WERI-Rb-1 (cell line): ENCODE results near the gene LRRC70.
"Not testable (repeated sequence)": the region's sequence is repeated elsewhere in the genome, so short reads cannot be mapped to it uniquely, and the experiment has no call there.

Experiments
- DNase-seq: peaks from one replicate; pipeline ENCODE4 v3.0.0-alpha.2; 2020
- H3K27ac ChIP-seq: fragments of 250-450 bp; sonication (Bioruptor Pico); 2 replicates; pipeline ENCODE4 v1.5.1; 2020; ENCODE audit warnings: mild to moderate bottlenecking, moderate library complexity
- H3K27me3 ChIP-seq: fragments of 250-450 bp; sonication (Bioruptor Pico); 2 replicates; pipeline ENCODE4 v1.5.1; 2021; ENCODE audit warnings: mild to moderate bottlenecking, low read depth, moderate library complexity; ENCODE audit not compliant: insufficient read depth, severe bottlenecking
- H3K36me3 ChIP-seq: fragments of 250-450 bp; sonication (Bioruptor Pico); 2 replicates; pipeline ENCODE4 v1.5.1; 2020; ENCODE audit warnings: mild to moderate bottlenecking, moderate library complexity
- H3K4me3 ChIP-seq: 2 replicates; pipeline ENCODE4 v1.5.1; 2011; ENCODE audit warnings: low read depth, mild to moderate bottlenecking, control low read depth, low read length
- H3K9me3 ChIP-seq: fragments of 250-450 bp; sonication (Bioruptor Pico); 2 replicates; pipeline ENCODE4 v1.5.1; 2021; ENCODE audit warnings: mild to moderate bottlenecking, moderate library complexity; ENCODE audit not compliant: severe bottlenecking
- TF ChIP-seq, protein P1 (sequence below): IDR thresholded peaks from 2 replicates; pipeline ENCODE4 v1.5.1; 2011; ENCODE audit warnings: low read depth, mild to moderate bottlenecking, control low read depth, inconsistent platforms, low read length

LRRC70 gene

GRCh38 chr5:62621280-62621679, 42.7 kb downstream of the LRRC70 start:
- Histone ChIP-seq H3K4me3 (no peak overlapping the region), H3K27ac (no peak overlapping the region)
- no peak for DNase-seq

GRCh38 chr5:62623271-62623670, 44.7 kb downstream of the LRRC70 start:
- H3K27me3 ChIP-seq = no peaks in the 10 kb centered on the region
- no peaks in the 10 kb centered on the region for H3K9me3 ChIP-seq
- no peak for DNase-seq
- no peak overlapping the region for H3K4me3 ChIP-seq
- TF ChIP-seq, protein P1, sequence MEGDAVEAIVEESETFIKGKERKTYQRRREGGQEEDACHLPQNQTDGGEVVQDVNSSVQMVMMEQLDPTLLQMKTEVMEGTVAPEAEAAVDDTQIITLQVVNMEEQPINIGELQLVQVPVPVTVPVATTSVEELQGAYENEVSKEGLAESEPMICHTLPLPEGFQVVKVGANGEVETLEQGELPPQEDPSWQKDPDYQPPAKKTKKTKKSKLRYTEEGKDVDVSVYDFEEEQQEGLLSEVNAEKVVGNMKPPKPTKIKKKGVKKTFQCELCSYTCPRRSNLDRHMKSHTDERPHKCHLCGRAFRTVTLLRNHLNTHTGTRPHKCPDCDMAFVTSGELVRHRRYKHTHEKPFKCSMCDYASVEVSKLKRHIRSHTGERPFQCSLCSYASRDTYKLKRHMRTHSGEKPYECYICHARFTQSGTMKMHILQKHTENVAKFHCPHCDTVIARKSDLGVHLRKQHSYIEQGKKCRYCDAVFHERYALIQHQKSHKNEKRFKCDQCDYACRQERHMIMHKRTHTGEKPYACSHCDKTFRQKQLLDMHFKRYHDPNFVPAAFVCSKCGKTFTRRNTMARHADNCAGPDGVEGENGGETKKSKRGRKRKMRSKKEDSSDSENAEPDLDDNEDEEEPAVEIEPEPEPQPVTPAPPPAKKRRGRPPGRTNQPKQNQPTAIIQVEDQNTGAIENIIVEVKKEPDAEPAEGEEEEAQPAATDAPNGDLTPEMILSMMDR = no peak
- peaks cover 8% of the 10 kb centered on the region for H3K36me3 ChIP-seq
- H3K27ac ChIP-seq = no peak overlapping the region

More at GRCh38 chr5:62621280-62621679, 42.7 kb downstream of the LRRC70 start:
- Histone ChIP-seq H3K27me3 (no peaks in the 10 kb centered on the region), H3K36me3 (no peaks in the 10 kb centered on the region), H3K9me3 (no peaks in the 10 kb centered on the region)
- TF ChIP-seq, protein P1 = no peak

- H3K9me3 ChIP-seq, H3K36me3 ChIP-seq, H3K4me3 ChIP-seq, H3K27ac ChIP-seq, H3K27me3 ChIP-seq, DNase-seq: not testable (repeated sequence)
Observed at GRCh38 chr5:62624436-62624835, 45.8 kb downstream of the LRRC70 start.

DNA sequence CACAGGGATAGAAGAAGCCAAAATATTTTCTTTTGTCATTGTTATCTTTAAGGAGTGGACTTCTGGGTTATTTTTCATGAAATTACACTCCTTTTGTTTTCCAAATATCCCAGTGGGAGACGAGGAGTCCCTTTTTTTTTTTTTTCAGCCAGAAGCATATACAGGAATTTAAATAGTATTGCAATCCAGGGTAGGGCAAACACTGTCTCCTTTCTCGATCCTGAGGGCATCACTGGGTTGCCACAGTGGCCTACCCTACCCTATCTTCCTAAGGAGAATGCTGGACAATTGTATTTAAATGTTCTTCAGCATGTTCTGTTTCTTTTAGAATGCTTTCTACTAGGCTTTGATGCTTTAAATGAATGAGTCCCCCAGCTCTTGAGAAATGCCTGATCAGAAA, 47.9 kb downstream of the LRRC70 start:
- Histone ChIP-seq H3K4me3 (no peak overlapping the region), H3K27ac (no peak overlapping the region), H3K9me3 (no peaks in the 10 kb centered on the region), H3K27me3 (no peaks in the 10 kb centered on the region), H3K36me3 (peaks cover 8% of the 10 kb centered on the region)
- DNase-seq = no peak
- TF ChIP-seq, protein P1 = no peak

DNA sequence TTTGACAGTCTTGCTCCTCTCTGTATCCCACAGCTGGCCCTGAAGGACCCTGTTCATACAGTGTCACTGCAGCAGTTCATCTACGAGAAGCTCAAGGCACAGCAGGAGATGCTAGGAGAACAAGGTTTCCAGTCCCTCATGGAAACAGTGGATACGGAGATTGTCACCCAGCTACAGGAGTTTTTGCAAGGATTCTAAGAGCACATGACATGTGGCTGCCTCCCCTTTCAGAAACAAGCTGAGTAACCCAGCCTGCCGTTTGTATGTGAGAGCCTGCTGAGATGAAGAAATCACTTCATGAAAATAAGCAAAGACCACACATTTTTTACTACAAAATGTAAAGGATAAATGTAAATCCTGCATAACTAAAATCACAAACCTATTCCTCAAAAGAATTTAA, 48.5 kb downstream of the LRRC70 start:
- TF ChIP-seq, protein P1 = no peak
- H3K4me3 ChIP-seq = no peak overlapping the region
- DNase-seq = no peak
- no peaks in the 10 kb centered on the region for H3K9me3 ChIP-seq
- peaks cover 8% of the 10 kb centered on the region for H3K36me3 ChIP-seq
- no peaks in the 10 kb centered on the region for H3K27me3 ChIP-seq
- no peak overlapping the region for H3K27ac ChIP-seq

DNA sequence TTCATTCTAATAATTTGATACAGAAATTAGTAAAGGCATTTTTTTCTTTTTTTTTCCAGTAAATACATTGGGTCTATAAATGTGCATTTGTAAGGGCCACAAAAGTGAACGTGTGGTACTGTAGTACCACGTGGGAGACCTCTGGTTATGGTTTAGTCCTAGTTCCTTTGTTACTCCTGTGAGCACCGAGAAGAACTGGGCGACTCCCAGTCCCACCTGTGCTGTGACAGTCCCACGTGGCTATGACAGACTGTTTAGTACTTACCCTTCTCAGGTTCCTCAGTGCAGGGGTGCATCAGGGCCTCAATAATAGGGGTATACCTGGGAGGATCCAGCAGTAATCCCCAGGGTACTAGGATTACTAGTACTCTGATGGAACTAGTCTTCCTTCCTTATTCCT, 49.3 kb downstream of the LRRC70 start:
- Histone ChIP-seq H3K27me3 (no peaks in the 10 kb centered on the region), H3K4me3 (no peak overlapping the region), H3K9me3 (no peaks in the 10 kb centered on the region), H3K27ac (no peak overlapping the region), H3K36me3 (peaks cover 8% of the 10 kb centered on the region)
- DNase-seq = no peak
- TF ChIP-seq, protein P1 = no peak
